Right forelimb (tissue), 1 donor: Measurements from ENCODE around the gene ADGRL2.
A peak's percentile ranks its signal among the peaks of the same experiment; 100 is the strongest.

Source experiments
- DNase-seq: peaks from one replicate; pipeline ENCODE4 v3.0.0-alpha.2; 2018

Gene ADGRL2

DNA sequence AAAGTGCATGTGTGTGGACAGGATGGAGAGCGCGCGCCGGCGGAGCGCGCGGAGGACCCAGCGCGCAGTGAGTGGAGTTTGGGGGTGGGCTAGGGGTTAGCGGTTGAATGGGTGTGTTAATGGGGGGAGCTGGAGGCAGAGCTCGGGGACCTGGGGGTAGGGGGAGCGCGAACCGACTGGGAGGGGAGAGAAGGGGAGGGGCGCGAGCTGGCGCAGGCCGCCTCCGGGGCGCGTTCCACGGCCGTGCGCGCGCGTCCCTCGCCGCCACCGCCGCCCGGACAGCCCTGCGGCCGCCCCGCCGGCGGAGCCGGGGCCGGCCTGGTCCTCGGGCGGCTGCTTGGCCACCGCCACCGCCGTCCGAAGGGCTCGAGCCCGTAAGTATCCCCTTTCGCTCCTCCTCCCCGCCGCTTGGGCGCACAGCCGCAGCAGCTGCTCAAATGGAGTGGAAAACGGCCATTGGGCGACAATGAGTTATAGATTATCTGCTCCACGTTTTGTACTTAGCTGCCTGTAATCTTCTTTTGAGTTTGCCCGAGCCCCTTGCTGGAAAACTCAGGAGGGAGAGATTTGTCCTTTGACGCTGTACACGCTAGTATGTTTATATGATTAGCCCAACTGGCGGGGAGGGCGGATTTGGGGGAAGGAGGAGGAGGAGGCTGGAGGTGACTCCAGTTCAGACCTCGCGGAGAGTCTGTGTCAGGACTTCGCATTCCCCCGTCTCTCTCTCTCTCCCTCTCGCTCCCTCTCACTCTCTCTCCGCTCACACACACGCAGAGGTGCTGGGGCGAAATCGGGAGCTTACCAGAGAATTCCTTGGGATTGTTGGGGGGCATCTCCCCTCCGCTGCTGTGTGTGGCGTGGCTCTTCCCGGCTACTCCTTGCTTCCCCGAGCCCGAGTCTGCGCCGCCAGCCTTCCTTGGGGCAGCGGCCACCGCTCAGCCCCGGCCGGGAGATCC is at the start of gene ADGRL2:
Gene ADGRL2, plus strand, starts transcription at position 240 of the 956 bp plus-strand sequence. CDS start 36,051 bp downstream, outside the sequence.
- peak; percentile 92 for DNase-seq

DNA sequence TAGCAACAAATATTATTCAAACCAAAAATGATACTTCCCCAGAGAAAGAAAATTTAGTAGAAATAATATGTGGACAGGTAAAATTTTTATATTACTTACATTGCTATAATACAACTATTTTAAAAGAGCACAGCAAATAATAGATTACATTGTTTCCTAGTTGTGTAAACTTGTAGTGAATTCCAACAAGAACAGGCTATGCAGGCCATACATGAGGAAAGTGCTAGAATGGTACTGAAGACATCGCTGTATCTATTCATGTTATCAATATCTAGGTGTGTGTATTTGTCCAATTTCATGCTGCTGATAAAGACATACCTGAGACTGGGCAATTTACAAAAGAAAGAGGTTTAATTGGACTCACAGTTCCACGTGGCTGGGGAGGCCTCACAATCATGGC is 47.9 kb upstream of the ADGRL2 start:
- no peak for DNase-seq

DNA sequence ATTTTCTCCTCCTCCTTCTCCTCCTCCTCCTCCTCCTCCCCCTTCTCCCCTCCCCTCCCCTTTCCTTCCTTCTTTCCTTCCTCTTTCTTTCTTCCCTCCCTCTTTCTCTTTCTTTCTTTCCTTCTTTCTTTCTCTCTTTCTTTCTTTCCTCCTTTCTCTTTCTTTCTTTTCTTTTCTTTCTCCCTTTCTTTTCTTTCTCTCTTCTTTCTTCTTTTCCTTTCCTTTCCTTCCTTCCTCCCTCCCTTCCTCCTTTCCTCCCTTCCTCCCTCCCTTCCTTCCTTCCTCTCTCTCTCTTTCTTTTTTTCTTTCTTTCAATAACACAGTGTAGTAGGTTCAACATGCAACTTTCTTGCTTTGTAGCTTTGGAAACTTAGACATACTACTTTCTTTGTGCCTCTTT is 46.3 kb upstream of the ADGRL2 start:
- DNase-seq = no peak

DNA sequence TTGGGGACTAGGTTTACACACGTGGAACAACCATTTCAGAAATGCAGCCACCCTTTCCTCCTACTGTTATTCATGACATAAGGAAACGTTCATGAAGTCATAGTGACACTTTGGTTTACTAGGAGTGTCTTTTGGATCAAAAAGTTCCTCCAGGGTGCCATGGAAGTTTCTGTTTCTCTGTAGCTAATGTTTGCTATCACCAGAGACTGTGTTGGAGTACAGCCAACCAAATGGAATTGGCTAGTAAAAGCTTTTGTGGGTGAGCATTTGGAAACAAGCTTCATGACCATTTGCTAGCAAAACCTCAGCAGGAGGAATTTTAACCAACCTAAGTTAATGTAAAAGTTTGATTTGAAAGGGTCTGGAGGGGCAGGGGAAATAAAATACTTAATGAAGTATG is 43.9 kb upstream of the ADGRL2 start:
- DNase-seq = no peak

DNA sequence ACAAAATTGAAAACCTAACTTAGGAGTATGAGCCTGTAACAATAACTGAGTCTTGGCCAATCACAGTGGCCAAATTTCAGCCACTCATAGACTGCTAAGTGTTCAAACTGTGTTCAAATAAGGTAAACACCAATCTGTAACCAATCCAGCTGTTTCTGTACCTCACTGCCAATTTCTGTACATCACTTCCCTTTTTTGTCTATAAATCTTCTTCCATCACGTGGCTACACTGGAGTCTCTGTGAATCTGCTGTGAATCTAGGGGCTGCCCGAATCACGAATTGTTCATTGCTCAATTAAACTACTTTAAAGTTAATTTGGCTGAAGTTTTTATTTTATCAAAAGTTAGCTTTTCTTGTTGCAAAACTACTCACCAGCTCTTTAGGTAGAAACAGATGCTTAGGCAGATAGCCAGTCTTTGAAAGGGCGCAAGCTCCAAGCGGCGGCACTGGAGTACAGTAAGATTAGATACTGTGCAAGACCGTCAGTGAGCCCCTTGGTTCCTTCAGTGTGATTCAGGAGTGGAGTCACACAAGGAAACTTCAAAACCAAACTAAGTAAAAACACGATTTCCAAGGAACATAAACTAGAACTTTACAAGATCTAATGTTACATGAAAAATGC is 43.2 kb upstream of the ADGRL2 start:
- DNase-seq = no peak

DNA sequence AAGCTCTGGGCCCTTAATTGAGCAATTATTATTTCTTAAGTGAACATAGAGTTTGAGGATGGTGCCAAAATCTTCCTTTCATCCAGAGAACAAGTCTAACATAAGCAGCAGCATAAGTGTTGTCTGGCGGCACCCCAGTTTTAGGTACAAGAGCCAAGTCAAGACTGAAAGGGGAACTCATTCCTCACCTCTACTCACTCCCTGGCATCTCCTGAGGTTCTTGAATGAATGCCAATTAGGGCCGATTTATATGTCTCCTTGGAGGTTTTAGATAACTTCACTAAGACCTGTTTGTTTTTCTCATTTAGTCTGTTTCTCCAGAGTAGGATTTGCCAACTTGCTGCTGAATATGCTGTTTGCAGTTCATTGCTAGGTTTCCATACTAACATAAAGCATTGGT is 42.6 kb upstream of the ADGRL2 start:
- DNase-seq = peak; percentile 50

DNA sequence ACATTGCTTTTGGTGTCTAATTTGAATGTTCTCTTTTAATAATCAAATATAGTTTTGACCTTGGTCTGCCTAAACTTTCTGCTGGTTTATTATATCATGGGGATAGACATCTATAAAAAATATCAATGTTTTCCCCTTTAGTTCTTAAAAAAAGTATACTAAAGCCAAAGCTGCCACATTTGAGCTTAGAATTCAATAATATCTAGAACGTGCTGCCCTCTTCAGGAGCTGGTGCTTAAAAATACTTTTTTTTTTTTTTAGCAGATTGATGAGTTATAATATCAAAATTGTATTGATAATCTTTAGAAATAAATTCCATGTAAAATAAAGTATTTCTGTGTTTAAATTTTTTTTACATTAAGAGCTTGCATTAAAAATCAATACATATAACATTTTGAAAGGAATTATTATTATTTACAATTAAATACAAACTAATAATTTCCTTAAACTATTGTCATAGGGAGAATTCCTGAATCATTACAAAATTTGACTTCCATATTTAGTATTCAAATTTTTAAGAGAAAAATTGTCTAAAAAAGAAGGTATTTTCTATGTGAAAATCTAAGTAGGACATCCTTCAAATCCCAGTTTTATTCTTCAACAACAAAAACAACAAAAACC is 40.1 kb upstream of the ADGRL2 start:
- no peak for DNase-seq

DNA sequence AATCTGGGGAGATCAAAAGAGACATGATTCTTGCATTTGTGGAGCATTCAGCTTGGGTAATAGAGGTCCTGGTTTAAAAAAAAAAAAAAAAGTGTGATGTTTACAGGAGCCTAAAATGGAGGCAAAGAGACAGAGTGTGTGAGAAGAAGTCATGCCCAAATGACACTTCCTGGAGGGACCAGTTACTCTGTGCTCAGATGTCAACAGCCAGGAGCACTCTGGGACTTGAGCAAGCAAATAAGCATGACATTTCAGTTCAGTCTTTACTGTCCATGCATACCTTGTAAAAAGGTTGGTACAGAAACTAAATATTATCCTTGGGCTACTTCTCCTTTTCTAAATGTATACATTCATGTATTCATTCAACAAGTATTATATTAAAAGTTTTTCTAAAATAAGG is 25.2 kb upstream of the ADGRL2 start:
- DNase-seq = no peak

DNA sequence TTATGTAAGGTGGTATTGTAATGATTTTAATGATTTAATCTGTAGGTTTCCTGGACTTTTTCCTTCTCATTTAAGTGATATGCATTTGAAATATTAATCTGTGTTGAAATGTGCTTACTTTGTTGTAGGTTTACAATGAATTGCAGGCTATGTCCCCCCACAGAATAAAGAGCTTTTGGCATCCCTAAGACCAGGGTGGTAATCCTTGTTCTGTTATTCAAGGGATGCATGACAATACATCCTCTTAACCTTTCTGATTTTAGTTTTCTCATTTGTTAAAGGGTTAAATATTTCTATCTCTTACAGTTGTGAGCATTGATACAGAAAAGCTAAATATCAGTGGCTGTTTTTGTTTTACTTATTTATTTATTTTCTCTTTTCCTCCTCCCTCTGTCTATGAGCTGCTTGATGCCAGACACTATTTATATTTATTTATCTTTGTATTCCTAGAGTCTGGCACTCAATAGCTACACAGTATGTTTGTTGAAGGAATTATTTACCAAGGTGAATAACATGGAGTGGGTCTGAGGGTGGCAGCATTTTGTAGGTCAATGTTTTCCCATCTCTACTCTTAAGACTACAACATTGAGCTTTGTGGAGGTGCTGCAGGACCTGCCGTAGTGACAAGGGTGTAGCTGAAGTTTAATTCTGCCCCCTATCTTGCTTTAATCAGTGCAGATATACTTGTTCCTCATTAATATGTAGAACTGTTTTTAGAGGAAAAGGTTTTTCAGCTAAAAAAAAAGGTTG is 19.9 kb upstream of the ADGRL2 start:
- DNase-seq = no peak

DNA sequence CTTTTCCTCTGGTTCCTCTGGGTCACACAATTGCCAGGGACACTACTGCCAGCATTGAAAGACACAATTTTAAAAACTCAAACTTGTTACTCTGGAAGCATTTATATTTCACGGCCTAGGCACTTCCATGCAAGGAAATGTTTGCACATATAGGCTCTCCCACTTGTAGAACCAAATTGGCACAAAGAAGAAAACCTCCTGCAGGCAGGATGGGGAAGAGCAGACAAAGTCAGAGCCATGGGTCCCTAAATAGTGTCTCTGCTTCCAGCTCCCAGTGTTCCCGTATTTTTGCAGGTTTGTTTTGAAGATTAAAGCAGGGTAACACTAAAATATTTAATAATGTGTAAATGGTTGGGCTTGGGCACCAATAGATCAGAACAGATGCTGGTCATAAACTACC is 19.0 kb upstream of the ADGRL2 start:
- DNase-seq = no peak

DNA sequence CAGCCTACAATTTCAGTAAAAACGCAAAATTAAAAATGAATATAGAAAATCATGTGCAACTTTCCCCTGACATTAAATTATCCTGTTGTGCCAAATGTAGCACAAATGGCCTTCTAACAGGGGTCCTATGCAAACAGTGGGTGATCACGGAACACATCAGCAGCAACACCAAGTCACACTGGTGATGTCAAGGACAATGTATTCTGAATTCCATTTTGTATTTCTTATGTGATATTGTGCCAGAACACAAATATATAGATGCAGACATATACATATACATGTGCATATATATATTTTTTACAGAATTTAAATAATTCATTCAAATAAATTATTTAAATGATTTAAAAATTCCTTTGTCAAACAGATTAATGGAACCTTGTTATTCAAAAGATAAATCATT is 8.6 kb upstream of the ADGRL2 start:
- no peak for DNase-seq

DNA sequence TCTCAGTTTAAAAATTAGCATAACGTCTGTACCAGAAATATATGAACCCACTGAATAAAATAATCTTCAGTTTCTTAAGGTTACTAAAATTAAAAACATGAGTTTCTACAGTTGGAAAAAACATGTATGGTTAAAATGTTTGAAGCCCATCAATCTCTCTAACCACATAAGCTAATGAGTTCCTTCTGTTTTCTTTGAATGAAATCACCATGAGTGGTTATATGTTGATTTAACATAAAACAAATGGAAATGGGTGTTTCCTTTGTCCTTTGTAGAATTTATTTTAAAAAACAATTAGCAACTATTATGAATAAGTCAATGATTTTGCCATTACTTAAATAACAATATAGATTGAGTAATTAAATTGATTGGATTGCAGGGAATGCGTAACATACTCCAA is 3.0 kb upstream of the ADGRL2 start:
- DNase-seq = no peak

DNA sequence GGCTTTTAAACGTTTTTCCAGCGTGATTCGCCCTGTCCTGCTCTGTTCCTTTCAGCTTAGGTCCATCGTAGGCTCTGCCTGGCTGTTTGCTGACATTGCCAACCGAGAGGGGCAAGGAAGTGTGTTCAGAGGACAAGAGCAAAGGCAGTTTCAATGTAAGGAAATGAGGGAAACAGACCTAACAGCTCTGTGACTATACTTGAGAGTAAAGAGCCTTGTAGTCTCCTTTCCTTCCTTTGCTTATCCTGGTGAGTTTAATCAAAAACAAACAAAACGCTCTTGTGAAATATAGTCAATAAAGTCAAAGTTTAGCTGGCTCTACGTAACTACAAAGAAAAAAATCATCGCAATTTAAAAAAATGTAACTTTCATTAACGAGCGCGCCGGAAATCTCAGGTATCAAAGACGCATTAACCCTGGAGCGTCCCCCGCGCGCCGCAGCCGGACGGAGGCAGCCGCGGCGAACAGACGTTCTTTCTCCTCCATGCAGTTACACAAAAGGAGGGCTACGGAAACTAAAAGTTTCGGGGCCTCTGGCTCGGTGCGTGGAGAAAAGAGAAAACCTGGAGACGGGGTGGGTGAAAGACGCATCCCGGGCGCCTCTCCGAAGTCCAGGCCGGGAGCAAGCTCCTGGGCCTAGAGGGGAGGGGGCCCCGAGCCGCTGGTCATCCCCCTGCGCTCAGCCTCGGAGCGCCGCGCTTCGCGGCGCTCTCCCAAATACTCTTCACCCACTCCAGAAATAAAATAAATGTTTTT is 617 bp upstream of the ADGRL2 start:
- DNase-seq = peak; percentile 89

DNA sequence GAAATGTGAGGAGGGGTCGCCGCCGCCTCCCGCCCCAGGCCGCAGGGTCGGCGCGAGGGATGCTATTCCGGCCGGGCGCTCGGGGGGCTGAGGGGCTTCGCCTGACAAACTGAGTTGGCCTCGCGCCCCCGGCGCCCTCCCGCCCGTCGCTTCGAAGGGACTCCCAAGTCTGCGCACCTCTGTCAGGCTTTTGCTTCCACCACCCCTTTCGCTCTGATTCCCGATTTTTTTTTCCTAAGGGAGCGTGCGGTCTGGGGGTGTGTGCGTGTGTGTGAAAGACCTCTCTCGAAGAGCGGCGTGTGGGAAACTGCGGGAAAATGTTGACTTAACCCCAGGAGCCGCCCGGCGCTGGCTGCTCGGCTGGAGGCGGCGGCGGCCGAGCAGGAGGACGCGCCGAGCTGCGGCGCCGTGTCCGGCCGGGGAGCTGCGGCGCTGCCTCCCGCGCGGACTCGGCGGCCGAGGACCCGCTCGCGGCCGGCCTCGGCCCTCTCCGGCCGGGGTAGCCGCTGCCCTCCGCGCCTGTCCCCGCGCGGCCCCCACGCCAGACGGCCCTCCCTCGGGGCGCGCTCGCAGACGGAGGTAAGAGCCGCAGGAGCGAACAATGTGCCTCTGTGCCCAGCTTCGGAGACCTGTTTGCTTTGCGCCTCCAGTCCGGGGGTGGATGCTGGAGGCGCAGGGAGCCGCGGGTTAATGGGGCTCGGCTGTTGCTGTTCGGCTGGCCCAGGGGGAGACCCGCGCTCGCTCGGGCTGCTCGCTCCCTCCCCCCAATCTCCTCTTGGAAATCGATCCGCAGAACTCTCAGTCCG is 1.1 kb downstream of the ADGRL2 start:
- peak; percentile 74 for DNase-seq

DNA sequence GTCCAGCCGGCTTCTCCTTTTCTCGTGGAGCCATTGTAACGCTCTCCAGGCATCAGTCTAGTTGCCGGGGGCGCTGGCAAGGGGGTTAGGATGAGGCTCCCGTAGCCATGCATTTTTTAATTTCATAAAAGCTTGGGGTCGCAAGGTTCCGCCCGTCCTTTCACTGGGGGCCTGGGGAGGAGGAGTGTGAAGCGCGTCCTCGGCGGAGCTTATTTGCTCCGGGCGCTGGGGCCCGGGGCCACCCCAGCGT is 1.6 kb downstream of the ADGRL2 start:
- DNase-seq = no peak

DNA sequence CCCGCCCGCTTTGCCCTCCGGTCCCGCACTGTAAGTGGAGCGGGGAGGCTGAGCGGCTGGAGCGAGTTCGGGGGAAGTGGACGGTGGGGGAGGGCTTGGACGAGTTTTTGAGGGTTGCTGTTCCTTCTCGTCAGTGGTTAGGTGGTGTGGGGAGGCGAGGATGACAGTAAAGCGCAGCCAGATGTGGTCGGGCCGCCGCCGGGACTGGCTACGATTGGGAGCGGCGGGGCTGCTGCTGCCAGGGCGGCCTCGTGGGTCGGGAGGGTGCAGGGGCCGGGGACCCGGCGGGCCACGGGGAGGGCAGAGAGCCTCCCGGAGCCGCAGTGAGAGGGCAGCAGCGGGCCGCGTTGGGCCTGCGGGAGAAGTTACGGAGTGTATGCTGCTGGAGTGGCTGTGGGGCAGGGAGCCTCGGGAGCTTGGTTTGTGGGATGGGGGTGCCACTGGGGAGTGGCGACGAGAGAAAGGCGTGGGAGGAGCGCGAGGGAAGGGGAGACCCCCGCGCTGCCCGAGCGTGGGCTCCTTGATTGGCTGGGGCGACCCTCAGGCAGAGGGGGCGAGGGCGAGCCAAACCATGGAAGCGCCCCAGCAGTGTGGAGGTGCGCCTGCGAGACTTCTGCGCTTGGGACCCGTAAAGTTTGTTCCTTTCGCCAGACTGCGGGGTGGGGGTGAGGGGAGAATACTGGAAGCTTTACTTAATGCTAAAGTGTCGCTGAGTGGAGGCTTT is 2.1 kb downstream of the ADGRL2 start:
- DNase-seq = peak; percentile 86

DNA sequence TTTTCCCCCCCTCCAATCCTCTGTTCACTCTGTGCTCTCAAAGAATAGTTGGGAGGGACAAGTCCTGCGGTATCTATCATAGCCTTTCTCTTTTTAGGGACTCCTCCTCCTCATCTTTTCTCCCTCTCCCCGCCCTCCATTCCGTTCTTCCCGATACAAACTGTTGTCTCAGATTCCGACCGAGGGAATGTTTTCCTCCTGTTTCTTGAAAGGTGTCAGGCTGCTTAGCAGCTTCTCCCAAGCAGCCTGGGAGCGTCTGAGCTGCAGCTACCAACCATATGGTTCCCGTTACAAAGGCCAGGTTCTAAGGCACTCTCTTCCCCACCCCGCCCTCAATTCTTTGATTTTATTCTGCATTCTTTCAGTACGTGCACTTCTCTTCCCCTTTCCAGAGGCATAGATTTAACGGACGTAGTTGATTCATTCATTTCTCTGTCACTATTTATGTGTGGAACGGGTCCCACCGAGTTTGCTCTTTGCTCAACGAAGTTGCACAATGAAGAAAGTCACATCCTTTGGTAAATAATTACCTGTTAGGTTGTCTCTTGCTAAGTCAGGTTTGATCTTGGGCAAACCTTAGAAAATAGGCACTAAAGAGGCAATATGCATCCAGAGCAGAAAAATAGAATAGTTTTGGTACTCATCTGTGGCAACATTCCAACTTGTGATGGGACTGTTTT is 2.8 kb downstream of the ADGRL2 start:
- no peak for DNase-seq

DNA sequence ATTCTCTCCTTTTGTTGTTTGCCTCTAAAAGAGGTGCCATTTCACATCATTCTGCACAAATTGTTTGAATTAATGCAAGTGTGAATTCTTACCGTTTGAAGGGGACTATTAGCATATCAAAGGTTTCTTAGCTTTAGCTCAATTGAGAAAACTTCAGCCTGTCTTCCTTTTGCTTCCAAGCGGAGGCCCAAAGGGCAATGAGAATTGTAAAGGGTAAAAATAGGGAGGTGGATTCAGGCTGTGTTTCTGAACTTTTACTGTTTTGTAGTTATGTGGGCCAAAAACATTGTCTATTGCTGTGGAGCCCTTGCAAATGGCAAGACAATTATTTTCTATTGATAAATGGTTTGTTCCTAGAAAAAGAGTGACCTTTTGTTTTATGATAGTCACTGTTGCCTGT is 3.6 kb downstream of the ADGRL2 start:
- no peak for DNase-seq

DNA sequence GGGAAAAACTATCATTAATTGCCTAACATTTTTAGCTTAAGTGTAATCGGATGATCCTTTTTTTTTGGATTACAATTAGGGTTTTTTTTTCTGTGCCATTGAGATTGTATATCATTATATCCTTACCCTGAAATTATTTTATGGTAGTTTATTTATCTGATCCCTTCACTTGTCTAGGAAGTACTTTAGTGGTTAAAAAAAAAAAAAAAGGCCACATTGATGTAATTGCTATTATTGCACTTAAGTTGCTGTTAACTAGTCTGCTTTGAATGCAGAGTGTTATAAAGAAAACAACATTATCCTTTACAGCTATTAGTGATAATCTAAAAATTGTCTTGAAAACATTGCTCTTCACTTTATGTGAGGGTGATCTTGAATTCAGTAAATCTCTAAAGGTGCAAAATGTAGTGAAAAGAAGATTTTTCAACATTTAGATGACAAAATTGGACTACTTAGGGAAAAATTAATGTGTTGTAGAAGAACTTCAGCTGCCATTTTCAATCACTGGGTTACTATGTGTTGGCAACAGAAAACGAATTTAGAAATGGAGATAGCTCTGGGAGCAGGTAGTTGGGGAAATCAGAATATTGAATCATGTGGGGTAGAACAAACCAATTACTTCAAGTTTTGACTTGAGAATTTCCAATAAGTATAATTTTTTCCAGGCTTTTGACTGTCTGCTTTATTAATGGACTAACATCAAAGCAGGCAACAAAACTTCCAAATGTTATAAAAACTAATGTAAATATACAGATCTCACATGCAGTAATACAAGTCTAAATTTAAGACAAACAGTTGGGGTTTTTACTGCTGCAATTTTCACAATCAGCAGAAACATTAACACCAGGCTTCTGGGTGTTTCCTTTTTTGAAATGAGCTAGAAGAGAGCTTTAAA is 5.0 kb downstream of the ADGRL2 start:
- DNase-seq = no peak

DNA sequence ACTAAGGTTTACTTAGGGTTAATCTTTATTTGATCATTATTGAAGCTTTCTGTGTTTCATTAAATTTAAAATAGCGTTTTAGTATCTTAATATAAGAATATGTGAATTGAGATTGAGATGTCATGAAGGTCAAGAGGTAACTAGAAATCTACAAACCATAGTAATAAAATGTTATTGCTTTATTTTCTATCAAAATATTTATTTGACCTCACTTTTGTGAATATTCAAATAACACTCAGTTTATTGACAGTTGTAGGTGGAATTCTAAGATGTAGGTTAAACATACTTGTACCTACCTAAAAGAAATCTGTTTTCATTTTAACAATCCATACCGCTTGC is 5.7 kb downstream of the ADGRL2 start:
- no peak for DNase-seq
